Keratinocyte (primary cell): ENCODE data around the gene C4BPA.

ENCODE experiments used
- CTCF ChIP-seq, 3 experiments: IDR thresholded peaks in 1 of 3; conservative IDR thresholded peaks in 1 of 3; optimal IDR thresholded peaks in 1 of 3; 2 replicates in 2 of 3; 3 replicates in 1 of 3; pipeline versions ENCODE3 to v1.5.1; 2011; ENCODE audit warnings: low read length in 3 of 3, mild to moderate bottlenecking in 3 of 3, moderate library complexity in 2 of 3, control low read depth in 1 of 3, inconsistent platforms in 1 of 3; ENCODE audit not compliant: insufficient read depth in 2 of 3; ENCODE audit errors: extremely low read depth in 1 of 3
- EZH2 ChIP-seq: IDR thresholded peaks from one replicate; pipeline ENCODE4 v1.6.1; 2012; ENCODE audit warnings: inconsistent platforms, mild to moderate bottlenecking, low read length, moderate library complexity

DNA sequence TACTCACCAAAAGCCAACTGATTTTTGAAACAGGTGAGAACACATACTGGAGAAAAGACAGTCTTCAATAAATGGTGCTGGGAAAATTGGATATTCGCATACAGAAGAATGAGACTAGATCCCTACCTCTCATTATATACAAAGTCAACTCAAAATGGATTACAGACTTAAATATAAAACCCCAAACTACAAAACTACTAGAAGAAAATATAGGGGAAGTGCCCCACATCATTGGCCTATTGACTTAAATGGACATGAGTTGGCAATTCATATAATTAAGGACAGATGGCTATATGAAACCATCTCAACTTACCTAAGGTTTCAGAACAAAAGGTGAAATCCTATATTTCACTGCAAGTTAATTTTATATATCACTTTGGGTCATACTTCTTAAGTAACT lies 60.1 kb downstream of the C4BPA start:
- no peak for TF ChIP-seq EZH2
- no peak for TF ChIP-seq CTCF (optimal IDR thresholded peaks at IDR 0.05 in 1 of 3, IDR thresholded peaks at IDR 0.05 in 1 of 3, conservative IDR thresholded peaks at IDR 0.05 in 1 of 3; ENCODE audit: extremely low read depth in 1 of 3, insufficient read depth in 2 of 3, low read length in 3 of 3)
